Measurements from ENCODE around the gene NUP153. TPM values are rescaled to one million over a fixed set of nuclear protein-coding genes. Genes with fewer than 3 reads are reported as not detected.
A peak's percentile ranks its signal among the peaks of the same experiment; 100 is the strongest.
"Not testable (repeated sequence)": the region's sequence is repeated elsewhere in the genome, so short reads cannot be mapped to it uniquely, and the experiment has no call there.

The NUP153 gene
- 10 to 100 TPM; 74.0 to 75.8 TPM for total RNA-seq

DNA sequence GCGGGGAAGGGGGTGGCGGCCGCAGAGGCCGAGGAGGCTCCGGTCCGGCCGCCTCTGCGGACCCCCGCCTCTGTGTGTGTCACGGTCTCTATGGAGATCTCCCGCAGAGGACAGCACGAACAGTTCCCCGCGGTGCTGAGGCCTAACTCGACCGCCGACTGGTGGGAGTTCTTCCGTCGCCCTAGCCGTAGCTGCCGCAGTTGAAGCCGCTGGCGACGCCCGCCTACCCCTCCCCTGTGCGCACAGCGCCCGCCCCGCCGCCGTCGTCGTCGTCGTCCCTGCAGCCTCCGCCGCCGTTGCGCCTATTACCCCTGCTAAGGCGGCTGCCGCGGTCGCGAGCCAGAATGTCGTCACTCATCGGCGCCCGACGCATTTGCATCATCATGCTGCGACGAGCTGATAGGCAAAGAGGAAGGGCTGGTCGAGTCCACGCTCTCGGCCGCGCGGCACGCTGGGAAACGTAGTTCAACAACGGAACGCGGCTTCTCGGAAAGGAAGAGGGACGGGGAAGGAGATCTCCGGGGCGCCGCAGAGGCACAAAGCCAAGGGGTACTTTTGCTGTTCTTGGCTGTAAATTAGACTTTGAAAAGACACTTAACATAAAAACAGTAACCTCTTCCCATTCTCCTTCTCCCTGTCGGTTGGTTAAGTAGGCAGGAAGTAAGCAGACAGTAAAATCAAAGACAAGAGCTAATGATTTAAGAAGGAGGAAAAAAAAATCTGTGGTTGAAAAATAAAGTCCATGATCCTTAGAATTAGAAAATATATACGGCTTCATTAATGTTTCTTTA, at the start of gene NUP153:
Gene NUP153 (minus strand): TSS at position 346 of the 791 bp plus-strand sequence. CDS start 538 bp downstream, outside the sequence.
- Mint-ChIP-seq H3K27me3 (no peaks in the 10 kb centered on the region), H3K4me3 (peak within 1 kb of the TSS; percentile 86), H3K36me3 (ENCODE audit: low read depth) (peaks cover 33% of the 10 kb centered on the region), H3K27ac (peak within 1 kb of the TSS; percentile 97), H3K4me1 (peaks cover 32% of the 10 kb centered on the region), H3K9me3 (no peaks in the 10 kb centered on the region)
- POLR2A ChIA-PET: interaction anchor here (0.6 to 3.3 kb wide), 26 partner anchors 8 to 946 kb away, joined by 3 to 73 read pairs (median 4); partner anchors contain the start of genes ATXN1, FAM8A1, KDM1B and TPMT
- CTCF ChIA-PET: interaction anchor here (0.5 to 1.6 kb wide), 5 partner anchors 9 to 538 kb away, joined by 3 to 8 read pairs (median 4); partner anchors contain the start of gene FAM8A1
- peak; percentile 100 for DNase-seq

DNA sequence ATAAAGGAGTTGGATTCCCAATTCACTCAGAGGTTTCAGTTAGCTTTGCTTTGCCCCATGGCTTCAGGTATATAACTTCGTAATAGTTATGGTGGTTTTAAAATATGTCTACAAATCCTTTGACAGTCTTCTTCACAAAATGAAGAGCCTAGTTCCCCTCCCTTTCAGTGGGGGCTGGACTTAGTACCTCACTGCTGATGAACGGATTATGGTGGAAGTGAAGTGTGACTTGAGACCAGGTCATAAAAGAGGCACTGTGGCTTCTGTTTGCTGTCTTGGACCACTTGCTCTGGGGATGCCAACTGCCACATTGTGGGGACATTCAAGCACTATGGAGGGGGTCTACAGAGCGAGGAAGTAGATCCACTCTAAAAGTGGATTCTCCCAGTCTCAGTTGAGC, 47.5 kb upstream of the NUP153 start:
- H3K4me1 Mint-ChIP-seq: no peaks in the 10 kb centered on the region
- H3K27me3 Mint-ChIP-seq: peaks cover 17% of the 10 kb centered on the region
- no peaks in the 10 kb centered on the region for H3K9me3 Mint-ChIP-seq
- ChIA-PET POLR2A (no interaction called here), CTCF (no interaction called here)
- DNase-seq: no peak
- no peak overlapping the region for H3K4me3 Mint-ChIP-seq
- no peak overlapping the region for H3K27ac Mint-ChIP-seq
- H3K36me3 Mint-ChIP-seq (ENCODE audit: low read depth): no peaks in the 10 kb centered on the region

DNA sequence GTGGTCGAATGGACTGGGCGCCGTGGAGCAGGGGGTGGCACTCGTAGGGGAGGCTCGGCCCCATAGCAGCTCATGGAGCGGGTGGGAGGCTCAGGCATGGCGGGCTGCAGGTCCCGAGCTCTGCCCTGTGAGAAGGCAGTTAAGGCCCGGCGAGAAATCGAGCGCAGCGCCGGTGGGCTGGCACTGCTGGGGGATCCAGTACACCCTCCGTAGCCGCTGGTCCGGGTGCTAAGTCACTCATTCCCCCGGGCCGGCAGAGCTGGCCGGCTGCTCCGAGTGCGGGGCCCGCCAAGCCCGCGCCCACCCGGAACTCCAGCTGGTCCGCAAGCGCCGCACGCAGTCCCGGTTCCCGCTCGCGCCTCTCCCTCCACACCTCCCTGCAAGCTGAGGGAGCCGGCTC, 38.6 kb upstream of the NUP153 start:
- POLR2A ChIA-PET; CTCF ChIA-PET; DNase-seq; H3K4me1 Mint-ChIP-seq; H3K27me3 Mint-ChIP-seq; H3K9me3 Mint-ChIP-seq; H3K4me3 Mint-ChIP-seq; H3K36me3 Mint-ChIP-seq (ENCODE audit: low read depth); H3K27ac Mint-ChIP-seq: not testable (repeated sequence)

DNA sequence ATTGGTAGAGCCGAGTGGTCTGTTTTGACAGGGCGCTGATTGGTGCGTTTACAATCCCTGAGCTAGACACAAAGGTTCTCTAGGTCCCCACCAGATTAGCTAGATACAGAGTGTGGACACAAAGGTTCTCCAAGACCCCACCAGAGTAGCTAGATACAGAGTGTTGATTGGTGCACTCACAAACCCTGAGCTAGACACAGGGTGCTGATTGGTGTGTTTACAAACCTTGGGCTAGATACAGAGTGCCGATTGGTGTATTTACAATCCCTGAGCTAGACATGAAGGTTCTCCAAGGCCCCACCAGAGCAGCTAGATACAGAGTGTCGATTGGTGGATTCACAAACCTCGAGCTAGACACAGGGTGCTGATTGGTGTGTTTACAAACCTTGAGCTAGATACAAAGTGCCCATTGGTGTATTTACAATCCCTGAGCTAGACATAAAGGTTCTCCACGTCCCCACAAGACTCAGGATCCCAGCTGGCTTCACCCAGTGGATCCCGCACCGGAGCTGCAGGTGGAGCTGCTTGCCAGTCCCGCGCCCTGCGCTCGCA, 38.1 kb upstream of the NUP153 start:
- DNase-seq; H3K36me3 Mint-ChIP-seq (ENCODE audit: low read depth); CTCF ChIA-PET; H3K4me3 Mint-ChIP-seq; POLR2A ChIA-PET; H3K27ac Mint-ChIP-seq; H3K9me3 Mint-ChIP-seq; H3K27me3 Mint-ChIP-seq; H3K4me1 Mint-ChIP-seq: not testable (repeated sequence)

DNA sequence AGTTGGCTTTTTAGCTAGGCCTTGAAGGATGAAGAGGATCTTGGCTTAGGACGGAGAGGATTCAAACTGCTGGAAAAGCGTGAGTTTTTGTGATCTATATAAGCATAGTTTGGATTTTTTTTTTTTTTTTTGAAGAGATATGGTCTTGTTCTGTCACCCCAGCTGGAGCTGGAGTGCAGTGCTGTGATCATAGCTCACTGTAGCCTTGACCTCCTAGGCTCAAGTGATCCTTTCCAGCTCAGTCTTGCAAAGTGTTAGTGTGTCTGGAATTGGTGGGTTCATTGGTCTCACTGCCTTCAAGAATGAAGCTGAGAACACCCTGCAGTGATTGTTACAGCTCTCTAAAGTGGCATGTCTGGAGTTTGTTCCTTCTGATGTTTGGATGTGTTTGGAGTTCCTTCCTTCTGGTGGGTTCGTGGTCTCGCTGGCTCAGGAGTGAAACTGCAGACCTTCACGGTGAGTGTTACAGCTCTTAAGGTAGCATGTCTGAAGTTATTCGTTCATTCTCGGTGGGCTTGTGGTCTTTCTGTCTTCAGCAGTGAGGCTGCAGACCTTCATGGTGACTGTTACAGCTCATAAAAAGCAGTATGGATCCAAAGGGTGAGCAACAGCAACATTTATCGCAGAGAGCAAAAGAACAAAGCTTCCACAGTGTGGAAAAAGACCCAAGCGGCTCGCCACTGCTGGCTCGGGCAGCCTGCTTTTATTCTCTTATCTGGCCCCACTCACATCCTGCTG, 37.5 kb upstream of the NUP153 start:
- Mint-ChIP-seq H3K27ac (no peak overlapping the region), H3K4me1 (no peaks in the 10 kb centered on the region), H3K4me3 (no peak overlapping the region), H3K27me3 (peaks cover 2% of the 10 kb centered on the region), H3K36me3 (ENCODE audit: low read depth) (peaks cover 2% of the 10 kb centered on the region), H3K9me3 (peaks cover 2% of the 10 kb centered on the region)
- ChIA-PET POLR2A (no interaction called here), CTCF (no interaction called here)
- DNase-seq: no peak

DNA sequence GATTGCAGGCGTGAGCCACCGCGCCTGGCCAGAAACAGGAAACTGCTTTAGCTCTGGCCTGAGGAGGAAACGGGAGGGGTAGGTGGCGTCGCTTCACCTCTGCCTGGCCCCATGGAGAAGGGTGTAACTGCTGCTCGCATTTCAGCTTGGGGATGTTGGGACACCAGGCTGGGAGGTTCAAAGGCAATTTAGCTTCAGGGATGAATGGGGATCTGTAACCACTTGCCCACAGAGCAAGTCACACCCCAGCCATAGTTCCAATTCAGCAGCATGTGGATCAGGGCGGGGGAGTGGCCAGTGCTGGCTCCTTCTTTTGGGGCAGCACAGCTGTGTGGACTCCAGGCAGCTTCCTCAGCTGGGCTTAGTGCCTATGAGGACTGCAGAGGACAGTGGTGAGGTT, 34.8 kb upstream of the NUP153 start:
- no peak overlapping the region for H3K27ac Mint-ChIP-seq
- CTCF ChIA-PET: no interaction called here
- H3K4me1 Mint-ChIP-seq: no peaks in the 10 kb centered on the region
- POLR2A ChIA-PET: no interaction called here
- peaks cover 2% of the 10 kb centered on the region for H3K36me3 Mint-ChIP-seq (ENCODE audit: low read depth)
- H3K4me3 Mint-ChIP-seq: no peak overlapping the region
- H3K27me3 Mint-ChIP-seq: peaks cover 5% of the 10 kb centered on the region
- H3K9me3 Mint-ChIP-seq: peaks cover 17% of the 10 kb centered on the region
- no peak for DNase-seq

DNA sequence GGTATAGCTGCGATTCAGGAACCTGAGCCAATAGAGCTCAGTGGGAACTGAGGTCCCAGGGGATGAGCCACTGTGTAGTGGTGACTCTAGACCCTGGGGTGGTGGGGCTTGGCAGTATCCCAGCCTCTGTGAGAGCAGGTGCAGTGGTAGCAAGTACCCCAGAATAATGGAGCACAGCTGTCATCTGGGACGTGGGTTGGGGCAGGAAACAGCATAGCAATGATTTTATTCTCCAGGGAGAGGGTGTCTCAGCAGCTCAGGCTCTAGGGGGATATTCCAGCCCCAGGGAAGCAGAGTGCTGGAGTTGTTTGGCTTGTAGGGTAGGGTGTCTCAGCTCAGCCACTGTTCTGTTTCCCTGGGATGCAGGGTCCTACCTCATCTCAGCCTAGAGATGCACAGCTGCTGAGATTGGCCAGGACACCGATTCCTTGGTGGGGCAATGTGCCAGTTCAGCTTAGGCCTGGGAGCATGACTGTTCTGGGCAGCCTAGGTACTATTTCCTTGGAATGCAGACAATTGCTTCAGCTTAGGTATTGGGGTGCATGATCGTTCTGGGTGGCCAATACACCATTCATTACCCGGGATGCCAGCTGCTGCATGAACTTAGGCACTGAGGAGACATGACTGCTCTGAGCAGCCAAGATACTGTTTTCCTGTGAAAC, 34.0 kb upstream of the NUP153 start:
- DNase-seq: no peak
- peaks cover 2% of the 10 kb centered on the region for H3K36me3 Mint-ChIP-seq (ENCODE audit: low read depth)
- CTCF ChIA-PET: interaction anchor here (0.6 kb wide), 1 partner anchor 67 kb away, joined by 3 read pairs; no protein-coding TSS in a partner anchor
- H3K4me3 Mint-ChIP-seq: no peak overlapping the region
- H3K4me1 Mint-ChIP-seq: no peaks in the 10 kb centered on the region
- H3K27me3 Mint-ChIP-seq: peaks cover 5% of the 10 kb centered on the region
- POLR2A ChIA-PET: no interaction called here
- H3K27ac Mint-ChIP-seq: no peak overlapping the region
- peaks cover 17% of the 10 kb centered on the region for H3K9me3 Mint-ChIP-seq

DNA sequence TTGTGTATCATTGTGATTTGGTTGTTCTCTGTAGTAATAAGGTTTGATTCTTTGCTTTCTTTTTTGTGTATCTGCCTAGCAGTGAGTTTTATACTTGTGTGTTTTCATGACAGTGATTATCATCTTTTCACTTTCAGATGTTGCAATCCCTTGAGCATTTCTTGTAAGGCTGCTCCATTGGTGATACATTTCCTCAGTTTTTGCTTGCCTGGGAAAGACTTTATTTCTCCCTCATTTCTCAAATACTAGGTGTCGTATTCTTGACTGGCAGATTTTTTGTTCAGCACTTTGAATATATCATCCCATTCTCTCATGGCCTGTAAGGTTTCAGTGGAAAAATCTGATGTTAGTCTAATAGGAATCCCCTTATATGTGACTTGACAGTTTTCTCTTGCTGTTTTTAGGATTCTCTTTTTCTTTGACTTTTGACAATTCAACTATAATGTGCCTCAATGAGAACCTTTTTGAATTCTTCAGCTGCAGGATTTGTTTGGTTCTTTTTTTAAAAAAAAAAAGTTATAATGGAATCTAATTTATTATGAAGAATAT, 31.1 kb upstream of the NUP153 start:
- ChIA-PET POLR2A (interaction anchor here (1.0 kb wide), 1 partner anchor 9 kb away, joined by 3 read pairs; no protein-coding TSS in a partner anchor), CTCF (no interaction called here)
- peaks cover 2% of the 10 kb centered on the region for H3K36me3 Mint-ChIP-seq (ENCODE audit: low read depth)

DNA sequence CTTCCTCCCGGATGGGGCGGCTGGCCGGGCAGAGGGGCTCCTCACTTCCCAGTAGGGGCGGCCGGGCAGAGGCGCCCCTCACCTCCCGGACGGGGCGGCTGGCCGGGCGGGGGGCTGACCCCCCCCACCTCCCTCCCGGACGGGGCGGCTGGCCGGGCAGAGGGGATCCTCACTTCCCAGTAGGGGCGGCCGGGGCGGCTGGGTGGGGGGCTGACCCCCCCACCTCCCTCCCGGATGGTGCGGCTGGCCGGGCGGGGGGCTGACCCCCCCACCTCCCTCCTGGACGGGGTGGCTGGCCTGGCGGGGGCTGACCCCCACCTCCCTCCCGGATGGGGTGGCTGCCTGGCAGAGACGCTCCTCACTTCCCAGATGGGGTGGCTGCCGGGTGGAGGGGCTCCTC, 28.6 kb upstream of the NUP153 start:
- H3K4me1 Mint-ChIP-seq; H3K36me3 Mint-ChIP-seq (ENCODE audit: low read depth); DNase-seq; H3K27ac Mint-ChIP-seq; POLR2A ChIA-PET; H3K27me3 Mint-ChIP-seq; CTCF ChIA-PET; H3K4me3 Mint-ChIP-seq: not testable (repeated sequence)
- H3K9me3 Mint-ChIP-seq: peaks cover 17% of the 10 kb centered on the region

More for the DNA sequence above, 31.1 kb upstream of the NUP153 start:
- DNase-seq: no peak
- Mint-ChIP-seq H3K9me3 (peaks cover 17% of the 10 kb centered on the region), H3K4me1 (no peaks in the 10 kb centered on the region), H3K27ac (no peak overlapping the region), H3K27me3 (peaks cover 5% of the 10 kb centered on the region), H3K4me3 (no peak overlapping the region)

DNA sequence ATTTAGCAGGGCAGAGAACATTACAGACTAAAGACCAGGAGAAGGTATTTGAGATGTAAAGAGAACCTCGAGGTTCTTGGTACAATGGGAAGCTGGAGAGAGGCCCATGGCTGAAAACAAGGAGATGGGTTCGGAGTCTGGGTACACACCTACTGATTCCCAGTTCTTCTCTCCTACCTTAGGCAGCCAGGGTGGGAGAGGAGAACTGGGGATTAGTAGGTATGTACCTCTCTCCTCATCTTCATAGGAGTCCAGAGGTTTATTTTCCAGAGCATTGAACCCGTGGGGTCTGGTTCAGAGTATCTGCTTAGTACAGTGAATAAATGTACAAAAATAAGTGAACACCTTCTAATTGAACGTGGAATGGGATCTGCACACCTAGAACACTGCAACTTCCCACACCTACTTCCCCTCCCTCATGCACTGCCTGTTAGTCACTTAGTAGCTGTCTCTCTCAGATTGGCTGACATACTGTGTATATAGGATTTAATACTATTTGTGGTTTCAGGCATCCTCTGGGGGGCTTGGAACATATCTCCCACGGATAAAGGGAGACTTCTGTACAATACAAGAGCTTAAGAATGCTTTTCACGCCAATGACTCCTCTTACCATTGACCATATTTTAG, 23.5 kb upstream of the NUP153 start:
- POLR2A ChIA-PET: interaction anchor here (1.2 kb wide), 1 partner anchor 23 kb away, joined by 3 read pairs; the partner anchor contains the start of gene NUP153
- H3K4me3 Mint-ChIP-seq: no peak overlapping the region
- no peaks in the 10 kb centered on the region for H3K36me3 Mint-ChIP-seq (ENCODE audit: low read depth)
- H3K9me3 Mint-ChIP-seq: peaks cover 6% of the 10 kb centered on the region
- H3K4me1 Mint-ChIP-seq: no peaks in the 10 kb centered on the region
- no peaks in the 10 kb centered on the region for H3K27me3 Mint-ChIP-seq
- CTCF ChIA-PET: no interaction called here
- DNase-seq: no peak
- H3K27ac Mint-ChIP-seq: no peak overlapping the region

DNA sequence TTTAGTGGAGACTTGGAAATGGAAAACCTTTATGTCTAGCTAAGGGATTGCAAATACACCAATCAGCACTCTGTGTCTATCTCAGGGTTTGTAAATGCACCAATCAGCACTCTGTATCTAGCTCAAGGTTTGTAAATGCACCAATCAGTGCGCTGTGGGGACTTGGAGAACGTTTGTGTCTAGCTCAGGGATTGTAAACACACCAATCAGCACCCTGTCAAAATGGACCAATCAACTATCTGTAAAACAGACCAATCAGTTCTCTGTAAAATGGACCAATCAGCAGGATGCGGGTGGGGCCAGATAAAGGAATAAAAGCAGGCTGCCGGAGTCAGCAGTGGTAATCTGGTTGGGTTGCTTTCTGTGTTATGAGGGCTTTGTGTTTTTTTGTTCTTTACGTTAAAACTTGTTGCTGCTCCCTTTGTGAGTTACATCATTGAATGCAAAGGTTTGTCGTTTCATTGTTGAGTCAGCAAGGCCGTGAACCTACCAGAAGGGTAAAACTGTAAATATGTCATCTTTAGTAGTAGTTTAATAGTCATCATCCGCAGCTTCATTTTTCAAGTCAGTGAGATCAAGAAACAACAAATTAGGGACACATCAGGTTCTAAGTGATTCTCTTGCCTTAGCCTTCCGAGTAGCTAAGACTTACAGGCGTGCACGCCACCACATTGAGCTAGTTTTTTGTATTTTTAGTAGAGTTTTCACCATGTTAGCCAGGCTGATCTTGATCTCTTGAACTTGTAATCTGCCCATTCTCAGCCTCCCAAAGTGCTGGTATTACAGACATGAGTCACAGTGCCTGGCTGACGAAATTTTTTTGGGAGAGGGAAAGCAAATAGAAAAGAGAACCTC, 22.7 kb upstream of the NUP153 start:
- no peak overlapping the region for H3K4me3 Mint-ChIP-seq
- H3K9me3 Mint-ChIP-seq: peaks cover 6% of the 10 kb centered on the region
- POLR2A ChIA-PET: interaction anchor here (1.4 kb wide), 1 partner anchor 22 kb away, joined by 4 read pairs; the partner anchor contains the start of gene NUP153
- no peaks in the 10 kb centered on the region for H3K4me1 Mint-ChIP-seq
- no peaks in the 10 kb centered on the region for H3K27me3 Mint-ChIP-seq
- DNase-seq: no peak
- H3K27ac Mint-ChIP-seq: no peak overlapping the region
- H3K36me3 Mint-ChIP-seq (ENCODE audit: low read depth): no peaks in the 10 kb centered on the region
- CTCF ChIA-PET: no interaction called here

All from activated CD4-positive, alpha-beta memory T cell treated with anti-CD3 and anti-CD28 coated beads, Interleukin-2, amount 10 ng/mL, durations not matched to agents 7 days and 5 days (primary cell).